ENCODE data around the gene CCDC195. TPM values are rescaled to one million over a fixed set of nuclear protein-coding genes. Genes with fewer than 3 reads are reported as not detected.
"Not testable (repeated sequence)": the region's sequence is repeated elsewhere in the genome, so short reads cannot be mapped to it uniquely, and the experiment has no call there.

Gene CCDC195
- total RNA-seq, 6 experiments from 2014 or later, result not detected

DNA sequence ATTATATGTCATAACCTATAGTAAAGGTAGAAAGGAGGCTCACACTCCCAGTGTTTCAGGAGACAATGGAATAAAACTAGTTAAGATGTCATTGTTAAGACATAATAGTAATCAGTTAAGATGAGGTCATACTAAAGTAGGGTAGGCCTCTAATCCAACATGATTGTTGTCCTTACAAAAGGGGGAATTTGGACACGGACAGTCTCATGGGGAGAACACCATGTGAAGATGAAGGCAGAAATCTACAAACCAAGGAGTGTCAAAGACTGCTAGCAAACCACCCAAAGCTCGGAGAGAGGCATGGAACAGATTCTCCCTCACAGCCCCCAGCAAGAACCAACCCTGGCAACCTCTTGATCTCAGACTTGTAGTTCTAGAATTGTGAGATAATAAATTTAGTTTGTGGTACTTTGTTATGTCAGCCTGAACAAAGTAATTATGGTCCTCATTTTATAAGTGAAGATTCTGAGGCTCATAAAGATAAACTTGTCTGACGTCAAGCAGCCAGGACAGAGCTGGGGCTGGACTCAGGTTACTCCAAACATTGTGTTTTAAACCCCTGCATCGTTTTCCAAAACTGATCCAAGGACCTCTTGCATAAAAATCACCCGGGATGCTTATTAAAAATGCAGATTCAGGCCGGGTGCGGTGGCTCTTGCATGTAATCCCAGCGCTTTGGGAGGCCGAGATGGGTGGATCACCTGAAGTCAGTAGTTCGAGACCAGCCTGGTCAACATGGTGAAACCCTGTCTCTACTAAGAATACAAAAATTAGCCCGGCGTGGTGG, 47.8 kb downstream of the CCDC195 start:
- H3K27ac Mint-ChIP-seq, result no peak overlapping the region
- peaks cover 5% of the 10 kb centered on the region; the same call in 1 of the 2 replicates for H3K27me3 Mint-ChIP-seq (ENCODE audit: insufficient read depth)
- DNase-seq, result no peak
- peaks cover 4% of the 10 kb centered on the region for H3K36me3 Mint-ChIP-seq (ENCODE audit: low read depth)
- H3K4me3 Mint-ChIP-seq, result no peak overlapping the region
- no peaks in the 10 kb centered on the region for H3K4me1 Mint-ChIP-seq (ENCODE audit: low read depth)
- TF ChIP-seq, protein P1, sequence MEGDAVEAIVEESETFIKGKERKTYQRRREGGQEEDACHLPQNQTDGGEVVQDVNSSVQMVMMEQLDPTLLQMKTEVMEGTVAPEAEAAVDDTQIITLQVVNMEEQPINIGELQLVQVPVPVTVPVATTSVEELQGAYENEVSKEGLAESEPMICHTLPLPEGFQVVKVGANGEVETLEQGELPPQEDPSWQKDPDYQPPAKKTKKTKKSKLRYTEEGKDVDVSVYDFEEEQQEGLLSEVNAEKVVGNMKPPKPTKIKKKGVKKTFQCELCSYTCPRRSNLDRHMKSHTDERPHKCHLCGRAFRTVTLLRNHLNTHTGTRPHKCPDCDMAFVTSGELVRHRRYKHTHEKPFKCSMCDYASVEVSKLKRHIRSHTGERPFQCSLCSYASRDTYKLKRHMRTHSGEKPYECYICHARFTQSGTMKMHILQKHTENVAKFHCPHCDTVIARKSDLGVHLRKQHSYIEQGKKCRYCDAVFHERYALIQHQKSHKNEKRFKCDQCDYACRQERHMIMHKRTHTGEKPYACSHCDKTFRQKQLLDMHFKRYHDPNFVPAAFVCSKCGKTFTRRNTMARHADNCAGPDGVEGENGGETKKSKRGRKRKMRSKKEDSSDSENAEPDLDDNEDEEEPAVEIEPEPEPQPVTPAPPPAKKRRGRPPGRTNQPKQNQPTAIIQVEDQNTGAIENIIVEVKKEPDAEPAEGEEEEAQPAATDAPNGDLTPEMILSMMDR (IDR thresholded peaks at IDR 0.05), result no peak
- H3K9me3 Mint-ChIP-seq, result peaks cover 11% of the 10 kb centered on the region

DNA sequence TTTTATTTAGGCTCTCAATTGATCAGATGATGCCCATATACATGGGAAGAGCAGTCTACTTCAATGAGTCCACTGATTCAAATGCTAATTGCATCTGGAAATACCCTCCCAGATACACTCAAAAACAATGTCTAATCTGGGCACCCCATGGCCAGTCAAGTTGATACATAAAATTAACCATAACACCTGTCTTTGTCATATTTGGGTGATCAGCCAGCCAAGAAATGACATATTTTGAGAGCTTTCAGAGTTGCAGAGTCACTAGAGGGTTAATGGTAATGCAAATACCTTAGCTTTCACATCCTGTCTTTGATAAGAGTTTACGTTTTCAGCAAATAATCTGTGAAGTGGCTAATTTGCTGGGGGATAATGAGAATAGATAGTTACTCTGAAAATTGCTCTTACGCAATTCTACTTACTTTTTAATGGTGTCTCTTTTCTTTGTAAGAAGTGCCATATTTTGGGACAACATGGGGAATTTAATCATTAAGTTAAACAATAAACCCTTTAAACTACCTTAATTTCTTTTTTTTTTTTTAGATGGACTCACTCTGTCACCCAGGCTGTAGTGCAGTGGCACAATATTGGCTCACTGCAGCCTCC, 49.1 kb downstream of the CCDC195 start:
- H3K27me3 Mint-ChIP-seq (ENCODE audit: insufficient read depth), result peaks cover 5% of the 10 kb centered on the region; the same call in 1 of the 2 replicates
- H3K27ac Mint-ChIP-seq, result no peak overlapping the region
- H3K4me1 Mint-ChIP-seq (ENCODE audit: low read depth), result no peaks in the 10 kb centered on the region
- H3K9me3 Mint-ChIP-seq, result peaks cover 22% of the 10 kb centered on the region
- TF ChIP-seq, protein P1 (IDR thresholded peaks at IDR 0.05), result no peak
- no peak overlapping the region for H3K4me3 Mint-ChIP-seq
- H3K36me3 Mint-ChIP-seq (ENCODE audit: low read depth), result peaks cover 10% of the 10 kb centered on the region
- no peak for DNase-seq

DNA sequence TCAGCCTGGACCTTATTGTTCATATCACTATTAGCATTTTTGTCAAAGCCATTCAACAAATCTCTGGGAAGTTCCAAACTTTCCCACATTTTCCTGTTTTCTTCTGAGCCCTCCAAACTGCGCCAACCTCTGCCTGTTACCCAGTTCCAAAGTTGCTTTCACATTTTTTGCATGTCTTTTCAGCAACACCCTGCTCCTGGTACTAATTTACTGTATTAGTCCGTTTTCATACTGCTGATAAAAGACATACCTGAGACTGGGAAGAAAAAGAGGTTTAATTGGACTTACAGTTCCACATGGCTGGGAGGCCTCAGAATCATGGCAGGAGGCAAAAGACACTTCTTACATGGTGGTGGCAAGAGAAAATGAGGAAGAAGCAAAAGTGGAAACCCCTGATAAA, 52.8 kb downstream of the CCDC195 start:
- H3K4me1 Mint-ChIP-seq (ENCODE audit: low read depth); H3K36me3 Mint-ChIP-seq (ENCODE audit: low read depth); DNase-seq; H3K27ac Mint-ChIP-seq; H3K4me3 Mint-ChIP-seq; H3K27me3 Mint-ChIP-seq (ENCODE audit: insufficient read depth): not testable (repeated sequence)
- H3K9me3 Mint-ChIP-seq, result peaks cover 22% of the 10 kb centered on the region

DNA sequence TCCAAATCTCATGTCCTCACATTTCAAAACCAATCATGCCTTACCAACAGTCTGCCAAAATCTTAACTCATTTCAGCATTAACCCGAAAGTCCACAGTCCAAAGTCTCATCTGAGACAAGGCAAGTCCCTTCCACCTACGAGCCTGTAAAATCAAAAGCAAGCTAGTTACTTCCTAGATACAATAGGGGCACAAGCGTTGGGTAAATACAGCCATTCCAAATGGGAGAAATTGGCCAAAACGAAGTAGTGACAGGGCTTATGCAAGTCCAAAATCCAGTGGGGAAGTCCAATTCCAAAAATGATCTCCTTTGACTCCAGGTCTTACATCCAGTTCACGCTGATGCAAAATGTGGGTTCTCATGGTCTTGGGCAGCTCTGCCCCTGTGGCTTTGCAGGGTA, 54.5 kb downstream of the CCDC195 start:
- not testable (repeated sequence) for H3K4me1 Mint-ChIP-seq (ENCODE audit: low read depth); H3K27me3 Mint-ChIP-seq (ENCODE audit: insufficient read depth); H3K36me3 Mint-ChIP-seq (ENCODE audit: low read depth); H3K4me3 Mint-ChIP-seq; DNase-seq; H3K27ac Mint-ChIP-seq
- peaks cover 23% of the 10 kb centered on the region for H3K9me3 Mint-ChIP-seq

DNA sequence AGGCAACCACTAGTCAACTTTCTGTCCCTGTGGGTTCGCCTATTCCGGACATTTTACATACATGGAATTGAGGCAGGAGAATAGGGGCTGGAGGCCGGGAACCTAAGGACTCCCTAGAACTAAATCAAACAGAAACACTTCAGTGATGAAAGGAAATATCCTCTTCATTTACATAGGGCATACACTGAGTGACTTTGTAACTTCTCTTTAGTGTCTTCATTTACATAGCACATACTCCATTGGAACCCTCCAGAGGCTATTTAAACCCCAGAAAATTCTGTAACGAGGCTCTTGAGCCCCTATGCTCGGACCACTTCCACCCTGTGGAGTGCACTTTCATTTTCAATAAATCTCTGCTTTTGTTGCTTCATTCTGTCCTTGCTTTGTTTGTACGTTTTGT, 56.5 kb downstream of the CCDC195 start:
- Mint-ChIP-seq H3K27ac (no peak overlapping the region), H3K4me3 (peak overlapping the region; percentile 41), H3K4me1 (ENCODE audit: low read depth) (peaks cover 8% of the 10 kb centered on the region; the same call in 1 of the 2 replicates), H3K36me3 (ENCODE audit: low read depth) (peaks cover 11% of the 10 kb centered on the region), H3K27me3 (ENCODE audit: insufficient read depth) (peaks cover 5% of the 10 kb centered on the region), H3K9me3 (peaks cover 37% of the 10 kb centered on the region)
- TF ChIP-seq, protein P1 (IDR thresholded peaks at IDR 0.05), result no peak
- DNase-seq, result no peak

DNA sequence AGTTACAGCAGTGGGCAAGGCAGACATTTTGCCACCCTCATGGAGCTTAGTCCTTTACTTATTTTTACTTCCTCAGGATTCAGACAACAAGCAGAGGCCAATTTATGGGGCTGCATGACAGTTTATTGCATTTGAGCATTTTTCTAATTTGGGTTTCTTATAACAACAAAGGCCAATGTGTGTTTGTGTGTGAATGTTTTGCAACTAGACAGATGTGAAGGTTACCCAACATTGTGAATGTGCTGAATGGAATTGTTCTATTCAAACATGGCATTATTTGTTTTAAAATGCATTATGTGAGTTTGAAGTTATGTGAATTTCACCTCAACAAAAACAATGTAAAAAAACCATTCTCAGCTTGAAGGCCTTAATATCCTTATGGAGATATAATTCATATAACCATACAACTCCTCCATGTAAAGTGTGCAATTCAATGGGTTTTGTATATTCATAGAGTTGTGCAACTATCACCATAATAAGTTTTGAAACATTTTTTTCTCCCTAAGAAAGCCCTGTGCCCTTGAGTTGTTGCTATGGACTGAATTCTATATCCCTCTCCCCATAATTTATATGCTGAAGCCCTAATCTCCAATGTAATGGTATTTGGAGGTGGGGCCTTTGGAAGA, 57.3 kb downstream of the CCDC195 start:
- TF ChIP-seq, protein P1 (IDR thresholded peaks at IDR 0.05), result no peak
- Mint-ChIP-seq H3K36me3 (ENCODE audit: low read depth) (peaks cover 15% of the 10 kb centered on the region), H3K9me3 (peaks cover 37% of the 10 kb centered on the region), H3K27ac (no peak overlapping the region), H3K27me3 (ENCODE audit: insufficient read depth) (peaks cover 7% of the 10 kb centered on the region), H3K4me3 (no peak overlapping the region), H3K4me1 (ENCODE audit: low read depth) (peaks cover 8% of the 10 kb centered on the region; the same call in 1 of the 2 replicates)
- peak; percentile 8 for DNase-seq
